Activated CD8-positive, alpha-beta T cell treated with anti-CD3 and anti-CD28 coated beads for 36 hours (primary cell): ENCODE data around the gene USP13. TPM values are rescaled to one million over a fixed set of nuclear protein-coding genes. Genes with fewer than 3 reads are reported as not detected.

ENCODE experiments used
- ATAC-seq: fragments of 200-7000 bp; cut with Tn5 transposase; one replicate; pipeline ENCODE4 v1.10.0; 2021; ENCODE audit warnings: mild to moderate bottlenecking, moderate library complexity
- CTCF ChIA-PET: fragments of 350-600 bp; sonication (Branson Sonifier 250); formaldehyde crosslinking; loops from one replicate; lab custom pipeline; 2021; ENCODE audit warnings: antibody characterized with exemption; lab: Charles Lee
- POLR2A ChIA-PET: fragments of 350-600 bp; sonication (Branson Sonifier 250); formaldehyde crosslinking; loops from one replicate; lab custom pipeline; 2021; ENCODE audit warnings: antibody characterized with exemption; lab: Charles Lee
- DNase-seq: peaks from one replicate; pipeline ENCODE4 v3.0.0-alpha.2; 2020
- H3K27ac Mint-ChIP-seq: one replicate; pipeline ENCODE4 v1.8.0; 2021; ENCODE audit warnings: mild to moderate bottlenecking, mixed read lengths
- H3K27me3 Mint-ChIP-seq: one replicate; pipeline ENCODE4 v1.8.0; 2021; ENCODE audit warnings: mixed read lengths
- H3K36me3 Mint-ChIP-seq: one replicate; pipeline ENCODE4 v1.8.0; 2021; ENCODE audit warnings: low read depth, mixed read lengths
- H3K4me1 Mint-ChIP-seq: one replicate; pipeline ENCODE4 v1.8.0; 2021; ENCODE audit warnings: low read depth, mixed read lengths
- H3K4me3 Mint-ChIP-seq: one replicate; pipeline ENCODE4 v1.8.0; 2021; ENCODE audit warnings: mild to moderate bottlenecking, moderate library complexity, mixed read lengths
- H3K9me3 Mint-ChIP-seq: one replicate; pipeline ENCODE4 v1.8.0; 2021; ENCODE audit warnings: mixed read lengths
- CTCF ChIP-seq: fragments of 200-600 bp; IDR thresholded peaks from one replicate; pipeline ENCODE4 v1.8.0; 2022; ENCODE audit warnings: antibody characterized with exemption, mild to moderate bottlenecking
- intact Hi-C: fragments of 100-400 bp; cut with micrococcal nuclease; formaldehyde crosslinking; loops from one replicate; pipeline ENCODE4 v1.10.0; 2022
- total RNA-seq, 2 experiments: library from RNA; stranded (reverse); gene quantifications; one replicate each; pipeline ENCODE4 v1.2.3, GENCODE V29; 2021

Gene USP13
- total RNA-seq, result 10 to 100 TPM in 1 of 2 experiments, 1 to 10 TPM in 1; 9.6 to 11.7 TPM

- peak within 1 kb of the TSS; percentile 95 for H3K4me3 Mint-ChIP-seq
- H3K4me1 Mint-ChIP-seq, result peaks cover 20% of the 10 kb centered on the region
- CTCF ChIA-PET, result interaction anchor here (0.9 to 1.0 kb wide), 2 partner anchors 40 to 46 kb away, joined by 3 read pairs; no protein-coding TSS in a partner anchor
- H3K27ac Mint-ChIP-seq, result peak within 1 kb of the TSS; percentile 93
- H3K36me3 Mint-ChIP-seq, result peaks cover 6% of the 10 kb centered on the region
- POLR2A ChIA-PET, result interaction anchor here (0.6 to 1.9 kb wide), 5 partner anchors 10 to 69 kb away, joined by 3 to 11 read pairs (median 3); partner anchors contain the start of gene NDUFB5
- DNase-seq, result peak; percentile 78
- intact Hi-C loops, result loop anchor here (5.0 kb wide), 1 partner anchor 50 kb away; the partner anchor contains the start of genes MRPL47 and NDUFB5
- no peaks in the 10 kb centered on the region for H3K9me3 Mint-ChIP-seq
- ATAC-seq, result peak; percentile 62
- TF ChIP-seq CTCF, result no peak
- H3K27me3 Mint-ChIP-seq, result peaks cover 10% of the 10 kb centered on the region
Measured at GRCh38 chr3:179652447-179653095, at the start of gene USP13. Gene USP13 (plus strand): TSS chr3:179653040. CDS start chr3:179653226, 186 bp downstream.

GRCh38 chr3:179603321-179603720, 49.5 kb upstream of the USP13 start:
- Mint-ChIP-seq H3K4me1 (peaks cover 24% of the 10 kb centered on the region), H3K4me3 (peak overlapping the region; percentile 97), H3K9me3 (no peaks in the 10 kb centered on the region), H3K27ac (no peak overlapping the region), H3K36me3 (peaks cover 31% of the 10 kb centered on the region), H3K27me3 (no peaks in the 10 kb centered on the region)
- no peak for TF ChIP-seq CTCF
- CTCF ChIA-PET, result interaction anchor here (0.8 kb wide), 2 partner anchors 15 to 240 kb away, joined by 3 read pairs; no protein-coding TSS in a partner anchor
- ATAC-seq (no peak), DNase-seq (no peak)
- intact Hi-C loops, result loop anchor here (5.0 kb wide), 2 partner anchors 41 to 49 kb away; partner anchors contain the start of genes ACTL6A and USP13
- POLR2A ChIA-PET, result interaction anchor here (0.6 to 1.0 kb wide), 2 partner anchors 50 to 280 kb away, joined by 3 read pairs; partner anchors contain the start of gene ZNF639

GRCh38 chr3:179603831-179604230, 49.0 kb upstream of the USP13 start:
- POLR2A ChIA-PET, result interaction anchor here (0.8 to 1.4 kb wide), 3 partner anchors 50 to 533 kb away, joined by 3 read pairs; partner anchors contain the start of gene ZMAT3
- peaks cover 27% of the 10 kb centered on the region for H3K36me3 Mint-ChIP-seq

GRCh38 chr3:179604321-179605078, 48.3 kb upstream of the USP13 start, which contains the start of the genes MRPL47 and NDUFB5:
Gene MRPL47 (minus strand): TSS chr3:179604638. CDS start chr3:179604624, 14 bp downstream.
Gene NDUFB5 (plus strand): TSS chr3:179604794. CDS start chr3:179604816, 22 bp downstream.
- Mint-ChIP-seq H3K9me3 (no peaks in the 10 kb centered on the region), H3K4me1 (peaks cover 31% of the 10 kb centered on the region), H3K27ac (peak within 1 kb of the TSS; percentile 100), H3K4me3 (peak within 1 kb of the TSS; percentile 97), H3K36me3 (peaks cover 30% of the 10 kb centered on the region), H3K27me3 (no peaks in the 10 kb centered on the region)
- intact Hi-C loops, result loop anchor here (5.0 kb wide), 2 partner anchors 42 to 48 kb away; partner anchors contain the start of genes ACTL6A and USP13
- TF ChIP-seq CTCF, result no peak
- ATAC-seq (peak; percentile 93), DNase-seq (peak; percentile 96)
- ChIA-PET CTCF (interaction anchor here (1.0 to 1.2 kb wide), 4 partner anchors 11 to 46 kb away, joined by 3 to 5 read pairs (median 4); partner anchors contain the start of gene ACTL6A), POLR2A (interaction anchor here (0.7 to 1.4 kb wide), 11 partner anchors 17 to 1000 kb away, joined by 3 to 6 read pairs (median 3); partner anchors contain the start of genes USP13 and ZMAT3)

More at GRCh38 chr3:179603831-179604230, 49.0 kb upstream of the USP13 start:
- DNase-seq, result no peak
- H3K4me3 Mint-ChIP-seq, result peak overlapping the region; percentile 97
- peaks cover 27% of the 10 kb centered on the region for H3K4me1 Mint-ChIP-seq
- ATAC-seq, result no peak
- H3K27me3 Mint-ChIP-seq, result no peaks in the 10 kb centered on the region
- TF ChIP-seq CTCF, result no peak
- H3K27ac Mint-ChIP-seq, result peak overlapping the region; percentile 100
- H3K9me3 Mint-ChIP-seq, result no peaks in the 10 kb centered on the region
- CTCF ChIA-PET, result interaction anchor here (0.8 kb wide), 2 partner anchors 14 to 240 kb away, joined by 3 read pairs; no protein-coding TSS in a partner anchor
- intact Hi-C loops, result loop anchor here (5.0 kb wide), 2 partner anchors 42 to 48 kb away; partner anchors contain the start of genes ACTL6A and USP13
